Adrenal gland (tissue), 5 donors: ENCODE measurements around the gene WSCD2.

Source experiments
- POLR2A ChIP-seq, 2 donors: fragments of 450-650 bp; IDR thresholded peaks; one replicate each; pipeline ENCODE4 v1.6.1; 2017; ENCODE audit warnings: antibody characterized with exemption in 2 of 2, mild to moderate bottlenecking in 2 of 2, moderate library complexity in 1 of 2
- TF ChIP-seq, protein P1 (sequence below), 6 experiments: fragments of 450-650 bp in 4 of 6; fragments of 200-600 bp in 2 of 6; sonication (generic) in 1 of 6; IDR thresholded peaks; 1 replicate in 5 of 6; 2 replicates in 1 of 6; pipeline versions ENCODE4 v1.5.1 to v1.8.0; 2016 to 2021; ENCODE audit warnings: antibody characterized with exemption in 6 of 6, mild to moderate bottlenecking in 2 of 6, moderate library complexity in 1 of 6
- donor health status: DM: no; HTN: no; CAD: no.

DNA sequence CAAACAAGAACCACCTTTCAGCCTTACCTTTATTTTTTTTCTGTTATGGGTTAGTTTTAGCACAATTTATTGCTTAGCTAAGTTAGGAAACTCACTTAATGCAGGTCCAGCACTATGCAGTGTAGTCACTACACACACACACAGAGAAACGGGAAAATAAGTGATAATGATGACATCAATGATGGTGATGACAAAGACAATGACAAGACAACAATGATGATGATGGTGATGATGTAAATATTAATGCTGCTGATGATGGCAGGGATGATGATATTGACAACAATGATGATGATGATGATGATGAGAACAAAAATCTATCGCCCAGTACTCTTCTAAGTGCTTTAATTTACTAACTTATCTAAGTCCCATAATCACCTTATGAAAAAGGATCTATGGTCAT is 41.1 kb downstream of the WSCD2 start:
- TF ChIP-seq, protein P1, sequence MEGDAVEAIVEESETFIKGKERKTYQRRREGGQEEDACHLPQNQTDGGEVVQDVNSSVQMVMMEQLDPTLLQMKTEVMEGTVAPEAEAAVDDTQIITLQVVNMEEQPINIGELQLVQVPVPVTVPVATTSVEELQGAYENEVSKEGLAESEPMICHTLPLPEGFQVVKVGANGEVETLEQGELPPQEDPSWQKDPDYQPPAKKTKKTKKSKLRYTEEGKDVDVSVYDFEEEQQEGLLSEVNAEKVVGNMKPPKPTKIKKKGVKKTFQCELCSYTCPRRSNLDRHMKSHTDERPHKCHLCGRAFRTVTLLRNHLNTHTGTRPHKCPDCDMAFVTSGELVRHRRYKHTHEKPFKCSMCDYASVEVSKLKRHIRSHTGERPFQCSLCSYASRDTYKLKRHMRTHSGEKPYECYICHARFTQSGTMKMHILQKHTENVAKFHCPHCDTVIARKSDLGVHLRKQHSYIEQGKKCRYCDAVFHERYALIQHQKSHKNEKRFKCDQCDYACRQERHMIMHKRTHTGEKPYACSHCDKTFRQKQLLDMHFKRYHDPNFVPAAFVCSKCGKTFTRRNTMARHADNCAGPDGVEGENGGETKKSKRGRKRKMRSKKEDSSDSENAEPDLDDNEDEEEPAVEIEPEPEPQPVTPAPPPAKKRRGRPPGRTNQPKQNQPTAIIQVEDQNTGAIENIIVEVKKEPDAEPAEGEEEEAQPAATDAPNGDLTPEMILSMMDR (IDR thresholded peaks at IDR 0.05) = no peak
- TF ChIP-seq POLR2A (IDR thresholded peaks at IDR 0.05) = no peak
